SK-N-SH (cell line): Measurements from ENCODE around the gene SLC15A1. TPM values are rescaled to one million over a fixed set of nuclear protein-coding genes. Genes with fewer than 3 reads are reported as not detected.

Experiments used
- CTCF ChIA-PET: fragments of 300-600, 350-600 bp; formaldehyde crosslinking; extraction: SDS; loops from one replicate; lab custom pipeline; 2021; lab: Yijun Ruan, JAX
- POLR2A ChIA-PET: fragments of 350-600 bp; sonication (Branson Sonifier 250); formaldehyde crosslinking; extraction: SDS; loops from one replicate; lab custom pipeline; 2020; ENCODE audit warnings: antibody characterized with exemption, inconsistent platforms; lab: Yijun Ruan, JAX
- DNase-seq: peaks from one replicate; pipeline ENCODE4 v3.0.0; 2012
- H2AFZ ChIP-seq: fragments of 200-600 bp; sonication (generic); 2 replicates; pipeline ENCODE4 v1.8.1; 2016; ENCODE audit warnings: antibody characterized with exemption, mild to moderate bottlenecking, low read depth
- H3F3A ChIP-seq: fragments of 200-600 bp; sonication (generic); replicated peaks from 2 replicates; pipeline ENCODE3; 2016; ENCODE audit warnings: antibody characterized with exemption, mild to moderate bottlenecking; ENCODE audit not compliant: insufficient read depth
- H3K27ac ChIP-seq, 2 experiments: fragments of 200-500 bp in 1 of 2; fragments of 200-600 bp in 1 of 2; sonication (Bioruptor generic) in 1 of 2; sonication (generic), shearing (Covaris generic) in 1 of 2; 2 replicates each; pipeline versions ENCODE4 v1.5.1 to v1.6.1; 2014 to 2016; ENCODE audit warnings: low read depth in 2 of 2, inconsistent platforms in 1 of 2, low read length in 1 of 2, mild to moderate bottlenecking in 1 of 2, mixed read lengths in 1 of 2
- H3K27me3 ChIP-seq: fragments of 200-600 bp; sonication (generic), shearing (Covaris generic); 2 replicates; pipeline ENCODE4 v1.6.1; 2016; ENCODE audit warnings: mixed run types; ENCODE audit not compliant: insufficient read depth
- H3K36me3 ChIP-seq, 2 experiments: fragments of 200-500 bp in 1 of 2; fragments of 200-600 bp in 1 of 2; sonication (Bioruptor generic) in 1 of 2; sonication (generic) in 1 of 2; replicated peaks in 1 of 2; 2 replicates each; pipeline versions ENCODE3 to v1.5.1; 2014 to 2016; ENCODE audit warnings: low read length in 1 of 2, mild to moderate bottlenecking in 1 of 2; ENCODE audit not compliant: insufficient read depth in 2 of 2, control insufficient read depth in 1 of 2
- H3K4me1 ChIP-seq, 2 experiments: fragments of 200-500 bp in 1 of 2; fragments of 200-600 bp in 1 of 2; sonication (Bioruptor generic) in 1 of 2; sonication (generic), shearing (Covaris generic) in 1 of 2; 2 replicates each; pipeline versions ENCODE4 v1.5.1 to v1.6.1; 2014 to 2016; ENCODE audit warnings: low read depth in 1 of 2, low read length in 1 of 2, mixed run types in 1 of 2; ENCODE audit not compliant: insufficient read depth in 2 of 2, control insufficient read depth in 1 of 2
- H3K4me2 ChIP-seq: fragments of 200-600 bp; sonication (generic), shearing (Covaris generic); 2 replicates; pipeline ENCODE4 v1.6.1; 2017; ENCODE audit warnings: mixed run types
- H3K4me3 ChIP-seq, 2 experiments: fragments of 200-500 bp in 1 of 2; fragments of 200-600 bp in 1 of 2; sonication (Bioruptor generic) in 1 of 2; sonication (generic), shearing (Covaris generic) in 1 of 2; 2 replicates each; pipeline versions ENCODE4 v1.5.1 to v1.8.1; 2014 to 2016; ENCODE audit warnings: low read depth in 2 of 2, inconsistent platforms in 1 of 2, low read length in 1 of 2, mild to moderate bottlenecking in 1 of 2, mixed read lengths in 1 of 2, moderate library complexity in 1 of 2
- H3K79me2 ChIP-seq: fragments of 200-600 bp; sonication (generic); 2 replicates; pipeline ENCODE4 v1.8.1; 2017; ENCODE audit warnings: mild to moderate bottlenecking; ENCODE audit not compliant: insufficient read depth
- H3K9ac ChIP-seq: fragments of 200-600 bp; sonication (generic); 2 replicates; pipeline ENCODE4 v1.6.1; 2017; ENCODE audit warnings: mixed run types
- H3K9me2 ChIP-seq: fragments of 200-600 bp; sonication (generic); 2 replicates; pipeline ENCODE4 v1.6.1; 2017; ENCODE audit warnings: mixed run types
- H3K9me3 ChIP-seq: fragments of 200-600 bp; sonication (generic); 2 replicates; pipeline ENCODE4 v1.6.1; 2017; ENCODE audit warnings: mixed run types, mild to moderate bottlenecking, moderate library complexity
- H4K20me1 ChIP-seq: fragments of 200-600 bp; sonication (generic); 2 replicates; pipeline ENCODE4 v1.6.1; 2017; ENCODE audit warnings: mild to moderate bottlenecking, mixed run types; ENCODE audit not compliant: insufficient read depth
- CHD2 ChIP-seq: fragments of 150-350 bp; IDR thresholded peaks from 2 replicates; pipeline ENCODE4 v1.6.1; 2018; ENCODE audit warnings: low read length; ENCODE audit not compliant: partially characterized antibody
- ELF1 ChIP-seq: IDR thresholded peaks from 2 replicates; pipeline ENCODE4 v1.4.0; 2012
- FOSL2 ChIP-seq: IDR thresholded peaks from 2 replicates; pipeline ENCODE4 v1.4.0; 2012; ENCODE audit warnings: low read depth, mild to moderate bottlenecking, moderate library complexity, borderline replicate concordance
- GABPA ChIP-seq: IDR thresholded peaks from 2 replicates; pipeline ENCODE4 v1.4.0; 2012; ENCODE audit warnings: low read depth, mild to moderate bottlenecking
- GATA2 ChIP-seq: sonication (generic); formaldehyde crosslinking; IDR thresholded peaks from 2 replicates; pipeline ENCODE4 v1.5.0; 2020; ENCODE audit warnings: mild to moderate bottlenecking, missing genetic modification reagents
- MAX ChIP-seq: IDR thresholded peaks from 2 replicates; pipeline ENCODE4 v1.4.0; 2012; ENCODE audit warnings: low read depth
- NFIC ChIP-seq: IDR thresholded peaks from 2 replicates; pipeline ENCODE4 v1.4.0; 2012; ENCODE audit warnings: borderline replicate concordance
- NRF1 ChIP-seq: IDR thresholded peaks from 2 replicates; pipeline ENCODE4 v1.6.1; 2012; ENCODE audit warnings: low read depth, mild to moderate bottlenecking, low read length
- PBX3 ChIP-seq: IDR thresholded peaks from 2 replicates; pipeline ENCODE4; 2012
- POLR2AphosphoS5 ChIP-seq: IDR thresholded peaks from 2 replicates; pipeline ENCODE4 v1.6.1; 2012; ENCODE audit warnings: low read depth, low read length
- RAD21 ChIP-seq: IDR thresholded peaks from 2 replicates; pipeline ENCODE4 v1.6.1; 2012; ENCODE audit warnings: mild to moderate bottlenecking, low read length
- RCOR1 ChIP-seq: fragments of 150-350 bp; IDR thresholded peaks from 2 replicates; pipeline ENCODE4 v1.6.1; 2017; ENCODE audit warnings: antibody characterized with exemption, low read length
- RXRA ChIP-seq: IDR thresholded peaks from 2 replicates; pipeline ENCODE4 v1.4.0; 2012; ENCODE audit warnings: low read depth, mild to moderate bottlenecking, borderline replicate concordance
- SIN3A ChIP-seq: IDR thresholded peaks from 2 replicates; pipeline ENCODE4 v1.6.1; 2012; ENCODE audit warnings: low read depth, mild to moderate bottlenecking, low read length, moderate library complexity, borderline replicate concordance
- TAF1 ChIP-seq: IDR thresholded peaks from 2 replicates; pipeline ENCODE4 v1.6.1; 2012; ENCODE audit warnings: low read depth, mild to moderate bottlenecking, low read length, moderate library complexity, borderline replicate concordance
- TEAD4 ChIP-seq: IDR thresholded peaks from 2 replicates; pipeline ENCODE4 v1.4.0; 2012; ENCODE audit warnings: mild to moderate bottlenecking, borderline replicate concordance; ENCODE audit not compliant: insufficient read depth
- USF1 ChIP-seq: IDR thresholded peaks from 2 replicates; pipeline ENCODE4 v1.4.0; 2012; ENCODE audit warnings: low read depth, borderline replicate concordance
- YY1 ChIP-seq: IDR thresholded peaks from 2 replicates; pipeline ENCODE4 v1.4.0; 2012; ENCODE audit warnings: low read depth, mild to moderate bottlenecking
- ZBTB33 ChIP-seq: IDR thresholded peaks from 2 replicates; pipeline ENCODE4 v1.4.0; 2012; ENCODE audit warnings: low read depth, borderline replicate concordance
- WGBS: methylation state at CpG from one replicate; pipeline ENCODE4 v1.1.6; 2017; ENCODE audit warnings: low lambda C conversion rate; 5-methylcytosine and 5-hydroxymethylcytosine counted together
- polyA plus RNA-seq, 3 experiments: library from polyadenylated mRNA; depleted of rRNA; stranded (reverse); fragments of >200 nt; gene quantifications; 2 replicates each; pipeline ENCODE4 v1.2.3, GENCODE V29; 2012

The SLC15A1 gene
- polyA plus RNA-seq, 1 of the 3 experiments (the other 2 are of a cell fraction): not detected

GRCh38 chr13:98719527-98720250 is 32.8 kb downstream of the SLC15A1 start (continued):
- no peak for TF ChIP-seq TEAD4
- no peak for TF ChIP-seq YY1
- TF ChIP-seq FOSL2: no peak
- TF ChIP-seq GATA2: no peak
- TF ChIP-seq MAX: no peak

- 53% methylated on average over 6 of the region's 6 CpGs for WGBS
- H3K4me2 ChIP-seq: no peak overlapping the region
- H3K27me3 ChIP-seq: no peaks in the 10 kb centered on the region; the same call in 1 of the 2 replicates
These were observed 34.6 kb downstream of the SLC15A1 start for GRCh38 chr13:98717891-98718290.

GRCh38 chr13:98717256-98717655 is 35.2 kb downstream of the SLC15A1 start:
- CTCF ChIA-PET: interaction anchor here (0.8 to 1.3 kb wide), 4 partner anchors 13 to 272 kb away, joined by 3 to 5 read pairs (median 4); no protein-coding TSS in a partner anchor
- Histone ChIP-seq H3K4me1 (no peaks in the 10 kb centered on the region), H2AFZ (no peak overlapping the region), H3F3A (no peaks in the 10 kb centered on the region), H3K36me3 (no peaks in the 10 kb centered on the region), H3K4me2 (no peak overlapping the region), H3K79me2 (no peaks in the 10 kb centered on the region), H3K27me3 (no peaks in the 10 kb centered on the region; the same call in 1 of the 2 replicates), H3K9ac (no peak overlapping the region), H3K9me3 (no peaks in the 10 kb centered on the region), H4K20me1 (no peaks in the 10 kb centered on the region), H3K4me3 (no peak overlapping the region), H3K9me2 (no peaks in the 10 kb centered on the region), H3K27ac (no peak overlapping the region)
- POLR2A ChIA-PET: no interaction called here
- WGBS: 38% methylated on average over 5 of the region's 5 CpGs
- no peak for DNase-seq
- TF ChIP-seq CHD2 (no peak), USF1 (no peak), PBX3 (no peak), RAD21 (no peak), RXRA (no peak), ELF1 (no peak), GABPA (no peak), NFIC (no peak), ZBTB33 (no peak), POLR2AphosphoS5 (no peak)

More at GRCh38 chr13:98717891-98718290, 34.6 kb downstream of the SLC15A1 start:
- Histone ChIP-seq H4K20me1 (no peaks in the 10 kb centered on the region), H3K9ac (no peak overlapping the region), H3K36me3 (no peaks in the 10 kb centered on the region), H3K9me2 (no peaks in the 10 kb centered on the region), H3F3A (no peaks in the 10 kb centered on the region), H2AFZ (no peak overlapping the region), H3K9me3 (no peaks in the 10 kb centered on the region), H3K27ac (no peak overlapping the region), H3K79me2 (no peaks in the 10 kb centered on the region), H3K4me3 (no peak overlapping the region), H3K4me1 (no peaks in the 10 kb centered on the region)
- no peak for DNase-seq
- CTCF ChIA-PET: interaction anchor here (0.8 kb wide), 1 partner anchor 273 kb away, joined by 3 read pairs; no protein-coding TSS in a partner anchor
- POLR2A ChIA-PET: no interaction called here
- TF ChIP-seq SIN3A (no peak), ELF1 (no peak), RXRA (no peak), GABPA (no peak), CHD2 (no peak), NRF1 (no peak), USF1 (no peak), RCOR1 (no peak), POLR2AphosphoS5 (no peak), TAF1 (no peak)
